A549 treated with RU486 at 1 μM for 4 hours (cell line): ENCODE results near the gene LTBP1. TPM values are rescaled to one million over a fixed set of nuclear protein-coding genes. Genes with fewer than 3 reads are reported as not detected.

Experiments
- total RNA-seq: library from RNA; stranded (reverse); fragments of 200-300 nt; extraction: Qiagen RNA extraction; gene quantifications from 5 replicates; pipeline ENCODE4 v1.2.3, GENCODE V29; 2022; ENCODE audit warnings: low read depth

Gene LTBP1, protein sequence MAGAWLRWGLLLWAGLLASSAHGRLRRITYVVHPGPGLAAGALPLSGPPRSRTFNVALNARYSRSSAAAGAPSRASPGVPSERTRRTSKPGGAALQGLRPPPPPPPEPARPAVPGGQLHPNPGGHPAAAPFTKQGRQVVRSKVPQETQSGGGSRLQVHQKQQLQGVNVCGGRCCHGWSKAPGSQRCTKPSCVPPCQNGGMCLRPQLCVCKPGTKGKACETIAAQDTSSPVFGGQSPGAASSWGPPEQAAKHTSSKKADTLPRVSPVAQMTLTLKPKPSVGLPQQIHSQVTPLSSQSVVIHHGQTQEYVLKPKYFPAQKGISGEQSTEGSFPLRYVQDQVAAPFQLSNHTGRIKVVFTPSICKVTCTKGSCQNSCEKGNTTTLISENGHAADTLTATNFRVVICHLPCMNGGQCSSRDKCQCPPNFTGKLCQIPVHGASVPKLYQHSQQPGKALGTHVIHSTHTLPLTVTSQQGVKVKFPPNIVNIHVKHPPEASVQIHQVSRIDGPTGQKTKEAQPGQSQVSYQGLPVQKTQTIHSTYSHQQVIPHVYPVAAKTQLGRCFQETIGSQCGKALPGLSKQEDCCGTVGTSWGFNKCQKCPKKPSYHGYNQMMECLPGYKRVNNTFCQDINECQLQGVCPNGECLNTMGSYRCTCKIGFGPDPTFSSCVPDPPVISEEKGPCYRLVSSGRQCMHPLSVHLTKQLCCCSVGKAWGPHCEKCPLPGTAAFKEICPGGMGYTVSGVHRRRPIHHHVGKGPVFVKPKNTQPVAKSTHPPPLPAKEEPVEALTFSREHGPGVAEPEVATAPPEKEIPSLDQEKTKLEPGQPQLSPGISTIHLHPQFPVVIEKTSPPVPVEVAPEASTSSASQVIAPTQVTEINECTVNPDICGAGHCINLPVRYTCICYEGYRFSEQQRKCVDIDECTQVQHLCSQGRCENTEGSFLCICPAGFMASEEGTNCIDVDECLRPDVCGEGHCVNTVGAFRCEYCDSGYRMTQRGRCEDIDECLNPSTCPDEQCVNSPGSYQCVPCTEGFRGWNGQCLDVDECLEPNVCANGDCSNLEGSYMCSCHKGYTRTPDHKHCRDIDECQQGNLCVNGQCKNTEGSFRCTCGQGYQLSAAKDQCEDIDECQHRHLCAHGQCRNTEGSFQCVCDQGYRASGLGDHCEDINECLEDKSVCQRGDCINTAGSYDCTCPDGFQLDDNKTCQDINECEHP (N-terminal part only)
- total RNA-seq, result 15.7 to 28.3 TPM (median 26.4 TPM) in 5 replicates

DNA sequence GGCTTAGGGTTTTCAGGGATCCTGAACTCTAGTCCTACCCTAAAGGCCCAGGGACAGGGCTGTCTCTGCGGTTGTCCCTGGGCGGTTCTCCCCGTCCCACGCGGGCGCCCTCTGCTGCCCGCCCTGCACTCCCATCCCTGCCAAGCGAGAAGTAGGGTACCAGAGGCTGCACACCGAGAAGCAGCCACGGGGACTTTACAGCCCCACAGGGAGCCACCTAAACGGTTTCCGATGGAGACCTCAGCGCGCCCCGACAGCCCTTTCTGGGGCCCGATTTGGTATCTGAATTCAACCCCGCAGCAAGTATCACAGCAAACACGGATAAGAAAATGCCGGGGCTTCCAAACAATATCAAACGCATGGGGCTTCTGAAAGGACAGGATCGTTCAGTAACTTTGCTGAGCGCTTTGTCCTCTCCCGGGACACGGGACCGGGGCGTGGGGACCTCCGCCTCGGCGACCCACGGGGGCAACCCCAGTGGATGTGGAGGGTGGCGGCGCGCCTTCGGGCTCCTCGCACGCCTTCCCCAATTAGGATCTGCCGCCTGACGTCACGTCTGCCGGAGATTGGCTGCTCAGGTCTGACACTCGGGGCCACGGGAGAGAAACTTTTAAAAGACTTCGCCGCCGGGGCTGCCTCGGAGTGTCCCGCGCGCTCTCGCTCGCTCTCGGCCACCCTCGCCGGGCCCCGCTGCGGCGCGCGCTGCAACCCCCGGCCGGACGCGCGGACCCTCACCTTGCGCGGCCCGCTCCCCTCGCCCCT lies at the start of gene LTBP1:
TSS of gene LTBP1 (plus strand) at position 640 of the 762 bp plus-strand sequence. CDS start 372 bp downstream, outside the sequence.

